Neural cell (in vitro differentiated cells): Measurements from ENCODE around the gene TMEM135. TPM values are rescaled to one million over a fixed set of nuclear protein-coding genes. Genes with fewer than 3 reads are reported as not detected.

Source experiments
- H2AFZ ChIP-seq: fragments of 200-600, 300-800 bp; sonication (generic), shearing (Covaris generic); 2 replicates; pipeline ENCODE4 v1.6.0; 2014; ENCODE audit warnings: low read depth, mild to moderate bottlenecking, antibody characterized with exemption, low read length, moderate library complexity
- H3F3A ChIP-seq: fragments of 200-600 bp; shearing (Covaris generic); 2 replicates; pipeline ENCODE4 v1.6.1; 2016; ENCODE audit warnings: mild to moderate bottlenecking, moderate library complexity, mixed read lengths, antibody characterized with exemption, low read length; ENCODE audit not compliant: insufficient read depth, poor library complexity, severe bottlenecking
- H3K27ac ChIP-seq: fragments of 200-600, 300-800 bp; sonication (generic), shearing (Covaris generic); 2 replicates; pipeline ENCODE4 v1.5.1; 2014; ENCODE audit warnings: mild to moderate bottlenecking, low read length, moderate library complexity
- H3K27me3 ChIP-seq: fragments of 300-800, 200-600 bp; sonication (generic), shearing (Covaris generic); 2 replicates; pipeline ENCODE4 v1.6.0; 2014; ENCODE audit warnings: mild to moderate bottlenecking, low read depth, low read length, moderate library complexity; ENCODE audit not compliant: insufficient read depth
- H3K36me3 ChIP-seq: fragments of 300-800, 200-600 bp; sonication (generic), shearing (Covaris generic); 2 replicates; pipeline ENCODE4 v1.5.1; 2014; ENCODE audit warnings: mild to moderate bottlenecking, antibody characterized with exemption, low read length, moderate library complexity; ENCODE audit not compliant: insufficient read depth
- H3K4me2 ChIP-seq: fragments of 300-800, 200-600 bp; sonication (generic), shearing (Covaris generic); 2 replicates; pipeline ENCODE4 v1.6.0; 2014; ENCODE audit warnings: mild to moderate bottlenecking, low read length
- H3K4me3 ChIP-seq: fragments of 300-800, 200-600 bp; sonication (generic), shearing (Covaris generic); 2 replicates; pipeline ENCODE4 v1.5.1; 2014; ENCODE audit warnings: mild to moderate bottlenecking, low read length, moderate library complexity
- H3K79me2 ChIP-seq: fragments of 200-600 bp; shearing (Covaris generic); replicated peaks from 2 replicates; pipeline ENCODE4 v1.6.0; 2014; ENCODE audit warnings: mild to moderate bottlenecking, low read length, moderate library complexity; ENCODE audit not compliant: insufficient read depth
- H3K9ac ChIP-seq: fragments of 300-800, 200-600 bp; sonication (generic), shearing (Covaris generic); 2 replicates; pipeline ENCODE4 v1.6.1; 2016; ENCODE audit warnings: mild to moderate bottlenecking, low read length, mixed read lengths
- H3K9me2 ChIP-seq: fragments of 200-600 bp; shearing (Covaris generic); 2 replicates; pipeline ENCODE4 v1.6.1; 2016; ENCODE audit warnings: mild to moderate bottlenecking, low read length, mixed read lengths; ENCODE audit not compliant: insufficient read depth
- H3K9me3 ChIP-seq: fragments of 200-600, 300-800 bp; sonication (generic), shearing (Covaris generic); 2 replicates; pipeline ENCODE4 v1.6.1; 2016; ENCODE audit warnings: mild to moderate bottlenecking, mixed run types, low read length, moderate library complexity, mixed read lengths
- H4K20me1 ChIP-seq: fragments of 200-600 bp; shearing (Covaris generic); 2 replicates; pipeline ENCODE4 v1.6.1; 2016; ENCODE audit warnings: mild to moderate bottlenecking, mixed run types; ENCODE audit not compliant: insufficient read depth
- CTCF ChIP-seq: fragments of 450-650 bp; IDR thresholded peaks from 2 replicates; pipeline ENCODE4 v1.5.1; 2014; ENCODE audit warnings: antibody characterized with exemption, mild to moderate bottlenecking, moderate library complexity; ENCODE audit not compliant: poor library complexity, severe bottlenecking
- EP300 ChIP-seq: fragments of 450-650 bp; conservative IDR thresholded peaks from 2 replicates; pipeline ENCODE4 v1.6.1; 2014; ENCODE audit warnings: antibody characterized with exemption, mild to moderate bottlenecking, moderate library complexity; ENCODE audit not compliant: poor library complexity, severe bottlenecking
- EZH2 ChIP-seq: fragments of 200-600, 300-800 bp; shearing (Covaris generic), sonication (generic); IDR thresholded peaks from 2 replicates; pipeline ENCODE4 v1.6.1; 2014; ENCODE audit warnings: antibody characterized with exemption, low read length, borderline replicate concordance, mild to moderate bottlenecking; ENCODE audit not compliant: insufficient read depth, poor library complexity, severe bottlenecking
- MXI1 ChIP-seq: fragments of 450-650 bp; conservative IDR thresholded peaks from 2 replicates; pipeline ENCODE4 v1.6.1; 2014; ENCODE audit warnings: antibody characterized with exemption, mild to moderate bottlenecking; ENCODE audit not compliant: poor library complexity, severe bottlenecking
- POLR2AphosphoS5 ChIP-seq: IDR thresholded peaks from 2 replicates; pipeline ENCODE4 v1.6.1; 2012
- RAD21 ChIP-seq: fragments of 450-650 bp; conservative IDR thresholded peaks from 2 replicates; pipeline ENCODE4 v1.6.1; 2014; ENCODE audit warnings: antibody characterized with exemption, mild to moderate bottlenecking, moderate library complexity
- REST ChIP-seq: IDR thresholded peaks from 2 replicates; pipeline ENCODE4 v1.6.1; 2012; ENCODE audit warnings: borderline replicate concordance
- SMC3 ChIP-seq: fragments of 450-650 bp; conservative IDR thresholded peaks from 2 replicates; pipeline ENCODE4 v1.6.1; 2014; ENCODE audit warnings: antibody characterized with exemption, mild to moderate bottlenecking, moderate library complexity; ENCODE audit not compliant: poor library complexity
- TAF1 ChIP-seq: IDR thresholded peaks from 2 replicates; pipeline ENCODE4 v1.6.1; 2012; ENCODE audit warnings: low read depth
- polyA plus RNA-seq: library from polyadenylated mRNA; depleted of rRNA; stranded (reverse); fragments of >200 nt; gene quantifications from 2 replicates; pipeline ENCODE4 v1.2.3, GENCODE V29; 2014

The TMEM135 gene
- polyA plus RNA-seq, 1 donor from 2014 or later, result 15.6 TPM

GRCh38 chr11:87127101-87127500 is 89.4 kb downstream of the TMEM135 start:
- no peak overlapping the region for H3K9ac ChIP-seq
- peaks cover 3% of the 10 kb centered on the region for H3K79me2 ChIP-seq
- H3K36me3 ChIP-seq, result no peaks in the 10 kb centered on the region
- H4K20me1 ChIP-seq, result no peaks in the 10 kb centered on the region
- H3K4me3 ChIP-seq, result no peak overlapping the region
- no peak overlapping the region for H3K27ac ChIP-seq
- no peaks in the 10 kb centered on the region for H3K27me3 ChIP-seq
- TF ChIP-seq EZH2, result no peak
- no peak for TF ChIP-seq EP300
- no peak for TF ChIP-seq RAD21
- TF ChIP-seq TAF1, result no peak
- TF ChIP-seq SMC3, result no peak
- TF ChIP-seq CTCF, result no peak
- no peak for TF ChIP-seq POLR2AphosphoS5
- no peak for TF ChIP-seq MXI1
- TF ChIP-seq REST, result no peak
- no peaks in the 10 kb centered on the region for H3K9me3 ChIP-seq
- H2AFZ ChIP-seq, result no peak overlapping the region
- no peaks in the 10 kb centered on the region for H3K9me2 ChIP-seq
- H3K4me2 ChIP-seq, result no peak overlapping the region
- no peaks in the 10 kb centered on the region for H3F3A ChIP-seq

DNA sequence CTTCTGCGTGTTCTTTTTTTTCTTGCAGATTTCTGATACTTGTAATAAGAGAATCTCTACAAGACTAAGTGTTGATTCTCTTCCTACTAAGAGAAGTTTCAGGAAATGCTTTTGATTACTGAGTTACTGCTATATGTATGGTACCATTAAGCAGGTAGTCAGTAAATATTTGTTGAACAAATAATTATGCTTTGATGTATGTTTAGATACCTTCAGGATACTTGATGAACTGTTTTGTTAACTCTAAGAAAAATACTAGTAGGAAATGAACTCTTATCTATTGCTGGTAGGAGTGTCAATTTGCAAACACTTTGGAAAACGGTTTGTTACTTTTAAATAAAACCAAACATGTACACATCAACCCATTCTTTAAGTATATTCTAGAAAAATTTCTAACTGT is 90.6 kb downstream of the TMEM135 start:
- H3K4me3 ChIP-seq, result no peak overlapping the region

More for the DNA sequence above, 90.6 kb downstream of the TMEM135 start:
- Histone ChIP-seq H3K27me3 (no peaks in the 10 kb centered on the region), H3K4me2 (no peak overlapping the region), H3K9me2 (no peaks in the 10 kb centered on the region), H2AFZ (no peak overlapping the region), H3K9ac (no peak overlapping the region), H3K27ac (no peak overlapping the region), H3F3A (no peaks in the 10 kb centered on the region), H4K20me1 (no peaks in the 10 kb centered on the region), H3K36me3 (no peaks in the 10 kb centered on the region), H3K9me3 (no peaks in the 10 kb centered on the region), H3K79me2 (peaks cover 3% of the 10 kb centered on the region)
- no peak for TF ChIP-seq MXI1
- TF ChIP-seq REST, result no peak
- no peak for TF ChIP-seq EZH2
- TF ChIP-seq SMC3, result no peak
- TF ChIP-seq EP300, result no peak
